Neural progenitor cell (in vitro differentiated cells): ENCODE results near the gene MACROH2A1.

Experiments
- CTCF ChIP-seq: fragments of 200-600 bp; sonication (generic); IDR thresholded peaks from 2 replicates; pipeline ENCODE4 v1.5.1; 2017; ENCODE audit warnings: antibody characterized with exemption, mild to moderate bottlenecking
- EZH2phosphoT487 ChIP-seq: fragments of 200-600 bp; sonication (generic); IDR thresholded peaks from 2 replicates; pipeline ENCODE4 v1.6.1; 2017; ENCODE audit warnings: antibody characterized with exemption

GRCh38 chr5:135385576-135385975 lies 13.5 kb downstream of the MACROH2A1 start:
- TF ChIP-seq CTCF, result no peak
- TF ChIP-seq EZH2phosphoT487, result no peak
